HCT116 (cell line): Measurements from ENCODE around the gene APOL5. TPM values are rescaled to one million over a fixed set of nuclear protein-coding genes. Genes with fewer than 3 reads are reported as not detected.

Source experiments
- ATAC-seq: fragments of 200-7000 bp; cut with Tn5 transposase; 2 replicates; pipeline ENCODE4 v1.9.1; 2020; ENCODE audit warnings: mild to moderate bottlenecking, moderate library complexity
- BruUV-seq: library from RNA; stranded (reverse); fragments of 400-500 nt; replicated peaks from 2 replicates; lab custom pipeline; 2021; lab: Mats Ljungman, UMichigan
- CTCF ChIA-PET: fragments of 300-600 bp; sonication (Branson Sonifier 250); formaldehyde crosslinking; loops from one replicate; lab custom pipeline; 2021; ENCODE audit warnings: antibody characterized with exemption; lab: Charles Lee
- POLR2A ChIA-PET: fragments of 300-600, 350-600 bp; sonication (Branson Sonifier 250); formaldehyde crosslinking; loops from one replicate; lab custom pipeline; 2021; ENCODE audit warnings: antibody characterized with exemption; lab: Charles Lee
- RAD21 ChIA-PET, 2 experiments: fragments of 300-600 bp; sonication (Branson Sonifier 250); formaldehyde crosslinking; loops; one replicate each; lab custom pipeline; 2023; ENCODE audit warnings: low total read pairs in 2 of 2; ENCODE audit not compliant: uncharacterized antibody in 2 of 2, unreplicated experiment in 2 of 2, low non-redundant PET in 1 of 2; lab: Charles Lee
- DNase-seq: peaks from one replicate; pipeline ENCODE4 v3.0.0-alpha.2; 2010; ENCODE audit warnings: low read depth, low spot score
- H2AFZ ChIP-seq: fragments of 200-600 bp; shearing (Covaris generic), sonication (generic); 2 replicates; pipeline ENCODE4 v1.6.1; 2017; ENCODE audit warnings: low read depth, mixed run types, mixed read lengths, antibody characterized with exemption, low read length; ENCODE audit not compliant: poor library complexity, severe bottlenecking
- H3K27ac ChIP-seq: 2 replicates; pipeline ENCODE4 v1.5.1; 2012; ENCODE audit warnings: low read depth, low read length
- H3K27me3 ChIP-seq: fragments of 200-600 bp; sonication (generic); 2 replicates; pipeline ENCODE4 v1.6.1; 2016; ENCODE audit warnings: mixed run types, low read length, mixed read lengths; ENCODE audit not compliant: insufficient read depth
- H3K36me3 ChIP-seq, 2 experiments: fragments of 200-500 bp in 1 of 2; fragments of 200-600 bp in 1 of 2; sonication (Bioruptor generic) in 1 of 2; sonication (generic) in 1 of 2; 2 replicates each; pipeline versions ENCODE4 v1.5.1 to v1.6.1; 2014 to 2016; ENCODE audit warnings: low read length in 2 of 2, inconsistent platforms in 1 of 2, mixed read lengths in 1 of 2, mixed run types in 1 of 2; ENCODE audit not compliant: insufficient read depth in 2 of 2, control insufficient read depth in 1 of 2
- H3K4me1 ChIP-seq, 2 experiments: fragments of 200-600 bp in 1 of 2; sonication (generic) in 1 of 2; 2 replicates each; pipeline versions ENCODE4 v1.5.1 to v1.6.1; 2012 to 2017; ENCODE audit warnings: low read length in 2 of 2, inconsistent platforms in 1 of 2, mild to moderate bottlenecking in 1 of 2, mixed read lengths in 1 of 2, mixed run types in 1 of 2, moderate library complexity in 1 of 2; ENCODE audit not compliant: insufficient read depth in 2 of 2, control insufficient read depth in 1 of 2
- H3K4me2 ChIP-seq: fragments of 200-600 bp; sonication (generic); 2 replicates; pipeline ENCODE4 v1.6.1; 2017; ENCODE audit warnings: mixed run types, low read length, mixed read lengths
- H3K4me3 ChIP-seq, 2 experiments: fragments of 200-600 bp in 1 of 2; sonication (generic) in 1 of 2; replicated peaks in 1 of 2; 2 replicates each; pipeline ENCODE4 v1.5.1; 2011 to 2016; ENCODE audit warnings: low read length in 2 of 2, control low read depth in 1 of 2, low read depth in 1 of 2, mild to moderate bottlenecking in 1 of 2, mixed read lengths in 1 of 2, mixed run types in 1 of 2
- H3K79me2 ChIP-seq: fragments of 200-600 bp; sonication (generic); 2 replicates; pipeline ENCODE4 v1.6.1; 2017; ENCODE audit warnings: mild to moderate bottlenecking, mixed run types, low read length, moderate library complexity, mixed read lengths; ENCODE audit not compliant: insufficient read depth
- H3K9ac ChIP-seq: fragments of 200-600 bp; sonication (generic); 2 replicates; pipeline ENCODE4 v1.6.1; 2016; ENCODE audit warnings: low read length, mixed read lengths
- H3K9me2 ChIP-seq: fragments of 200-600 bp; sonication (generic), shearing (Covaris generic); 2 replicates; pipeline ENCODE4 v1.6.1; 2017; ENCODE audit warnings: mixed run types, mild to moderate bottlenecking, moderate library complexity; ENCODE audit not compliant: insufficient read depth
- H3K9me3 ChIP-seq, 2 experiments: fragments of 200-500 bp in 1 of 2; fragments of 200-600 bp in 1 of 2; sonication (Bioruptor generic) in 1 of 2; sonication (generic) in 1 of 2; 2 replicates each; pipeline ENCODE4 v1.6.1; 2014 to 2017; ENCODE audit warnings: low read length in 2 of 2, mixed read lengths in 2 of 2, inconsistent platforms in 1 of 2, low read depth in 1 of 2, mild to moderate bottlenecking in 1 of 2, mixed run types in 1 of 2, moderate library complexity in 1 of 2; ENCODE audit not compliant: control insufficient read depth in 1 of 2, insufficient read depth in 1 of 2
- H4K20me1 ChIP-seq: fragments of 200-600 bp; sonication (generic), shearing (Covaris generic); 2 replicates; pipeline ENCODE4 v1.6.1; 2017; ENCODE audit warnings: mixed run types, mild to moderate bottlenecking, moderate library complexity; ENCODE audit not compliant: insufficient read depth
- ATF3 ChIP-seq: IDR thresholded peaks from 2 replicates; pipeline ENCODE4 v1.6.1; 2012
- CBX3 ChIP-seq: IDR thresholded peaks from 2 replicates; pipeline ENCODE4 v1.6.1; 2012; ENCODE audit warnings: low read depth
- CTCF ChIP-seq, 3 experiments: fragments of 200-600 bp in 1 of 3; sonication (generic) in 1 of 3; IDR thresholded peaks in 2 of 3; conservative IDR thresholded peaks in 1 of 3; 2 replicates each; pipeline ENCODE4 v1.5.1; 2012 to 2017; ENCODE audit warnings: low read depth in 2 of 3, low read length in 2 of 3, antibody characterized with exemption in 1 of 3, borderline replicate concordance in 1 of 3, control low read depth in 1 of 3, mild to moderate bottlenecking in 1 of 3, mixed read lengths in 1 of 3, mixed run types in 1 of 3, moderate library complexity in 1 of 3; ENCODE audit not compliant: insufficient read depth in 1 of 3
- EGR1 ChIP-seq: IDR thresholded peaks from 2 replicates; pipeline ENCODE4 v1.6.1; 2012; ENCODE audit warnings: low read depth
- ELF1 ChIP-seq: IDR thresholded peaks from 2 replicates; pipeline ENCODE4 v1.6.1; 2012; ENCODE audit warnings: low read depth, borderline replicate concordance
- EZH2 ChIP-seq: fragments of 200-600 bp; sonication (generic); IDR thresholded peaks from 2 replicates; pipeline ENCODE4 v1.6.1; 2017; ENCODE audit warnings: antibody characterized with exemption, mixed run types
- EZH2phosphoT487 ChIP-seq: fragments of 200-600 bp; IDR thresholded peaks from 2 replicates; pipeline ENCODE4 v1.6.1; 2018; ENCODE audit warnings: antibody characterized with exemption, borderline replicate concordance
- FOSL1 ChIP-seq: IDR thresholded peaks from 2 replicates; pipeline ENCODE4 v1.6.1; 2012; ENCODE audit warnings: low read depth
- POLR2A ChIP-seq: IDR thresholded peaks from 2 replicates; pipeline ENCODE4 v1.7.0; 2011; ENCODE audit warnings: borderline replicate concordance; ENCODE audit not compliant: insufficient read depth, insufficient read length; ENCODE audit errors: extremely low read depth
- POLR2AphosphoS5 ChIP-seq: IDR thresholded peaks from 2 replicates; pipeline ENCODE4 v1.6.1; 2011; ENCODE audit warnings: mild to moderate bottlenecking, low read depth, low read length, moderate library complexity
- REST ChIP-seq: IDR thresholded peaks from 2 replicates; pipeline ENCODE4 v1.6.1; 2012; ENCODE audit warnings: low read depth
- SIN3A ChIP-seq: IDR thresholded peaks from 2 replicates; pipeline ENCODE4 v1.6.1; 2012; ENCODE audit warnings: low read depth
- SRF ChIP-seq: IDR thresholded peaks from 2 replicates; pipeline ENCODE4 v1.6.1; 2012; ENCODE audit warnings: low read depth
- YY1 ChIP-seq: IDR thresholded peaks from 2 replicates; pipeline ENCODE4 v1.6.1; 2011; ENCODE audit warnings: low read length, low read depth, moderate library complexity, mild to moderate bottlenecking; ENCODE audit not compliant: insufficient replicate concordance; ENCODE audit errors: extremely low read depth
- ZNF274 ChIP-seq: fragments of 200-500 bp; sonication (Bioruptor generic); IDR thresholded peaks from 2 replicates; pipeline ENCODE4 v1.6.1; 2014; ENCODE audit warnings: mild to moderate bottlenecking, low read depth, low read length, inconsistent platforms
- intact Hi-C: fragments of 100-400 bp; cut with micrococcal nuclease; formaldehyde crosslinking; loops from 2 replicates; pipeline ENCODE4 v1.10.0; 2022
- total RNA-seq: library from RNA; stranded (reverse); gene quantifications from one replicate; pipeline ENCODE4 v1.2.1, GENCODE V29; 2021; ENCODE audit not compliant: unreplicated experiment

The APOL5 gene
- total RNA-seq, 1 experiment from 2014 or later = not detected

GRCh38 chr22:35736166-35736565, 18.5 kb downstream of the APOL5 start:
- ChIA-PET POLR2A (no interaction called here), RAD21 (no interaction called here), CTCF (no interaction called here)
- H3K4me2 ChIP-seq = no peak overlapping the region
- H3K9me2 ChIP-seq = no peaks in the 10 kb centered on the region
- no peak for DNase-seq
- H3K36me3 ChIP-seq = no peaks in the 10 kb centered on the region
- H3K9me3 ChIP-seq = no peaks in the 10 kb centered on the region
- peaks cover 0 to 5% of the 10 kb centered on the region in 2 experiments; a peak in 2 of 4 replicates for H3K4me1 ChIP-seq
- no peaks in the 10 kb centered on the region for H3K79me2 ChIP-seq
- no TSS peak for BruUV-seq
- no peaks in the 10 kb centered on the region for H3K27me3 ChIP-seq
- no peak overlapping the region for H3K9ac ChIP-seq
- no peak overlapping the region for H3K27ac ChIP-seq
- no peak overlapping the region for H3K4me3 ChIP-seq
- intact Hi-C loops = no loop called here
- TF ChIP-seq ATF3 (no peak), ELF1 (no peak), EGR1 (no peak), SRF (no peak), CBX3 (no peak), FOSL1 (no peak), YY1 (no peak)
- no peaks in the 10 kb centered on the region for H4K20me1 ChIP-seq
- ATAC-seq = no peak
- H2AFZ ChIP-seq = no peak overlapping the region

GRCh38 chr22:35736701-35737100, 19.0 kb downstream of the APOL5 start:
- POLR2A ChIA-PET = no interaction called here
- Histone ChIP-seq H3K9me3 (no peaks in the 10 kb centered on the region), H3K79me2 (no peaks in the 10 kb centered on the region), H3K36me3 (no peaks in the 10 kb centered on the region), H3K4me2 (no peak overlapping the region), H3K9ac (no peak overlapping the region), H3K27me3 (no peaks in the 10 kb centered on the region), H3K4me3 (no peak overlapping the region), H3K27ac (no peak overlapping the region), H3K9me2 (no peaks in the 10 kb centered on the region), H4K20me1 (no peaks in the 10 kb centered on the region), H3K4me1 (peaks cover 5 to 10% of the 10 kb centered on the region in 2 experiments), H2AFZ (no peak overlapping the region)
- DNase-seq (no peak), ATAC-seq (no peak)
- no TSS peak for BruUV-seq
- CTCF ChIA-PET = no interaction called here
- intact Hi-C loops = no loop called here
- RAD21 ChIA-PET = no interaction called here
- TF ChIP-seq YY1 (no peak), FOSL1 (no peak), EZH2phosphoT487 (no peak), CBX3 (no peak), ELF1 (no peak), CTCF (IDR thresholded peaks at IDR 0.05 in 2 of 3, conservative IDR thresholded peaks at IDR 0.05 in 1 of 3; ENCODE audit: borderline replicate concordance in 1 of 3, insufficient read depth in 1 of 3, low read depth in 2 of 3, low read length in 2 of 3) (no peak), POLR2A (no peak), SIN3A (no peak), REST (no peak), POLR2AphosphoS5 (no peak), EZH2 (no peak), ZNF274 (no peak), ATF3 (no peak), EGR1 (no peak)
